A549 treated with RU486 at 1 μM for 4 hours (cell line): ENCODE results near the gene SIRPD. TPM values are rescaled to one million over a fixed set of nuclear protein-coding genes. Genes with fewer than 3 reads are reported as not detected.

Experiments
- total RNA-seq: library from RNA; stranded (reverse); fragments of 200-300 nt; extraction: Qiagen RNA extraction; gene quantifications from 5 replicates; pipeline ENCODE4 v1.2.3, GENCODE V29; 2022; ENCODE audit warnings: low read depth

Gene SIRPD
- total RNA-seq = not detected in 5 replicates

GRCh38 chr20:1557605-1558004 lies at the start of gene SIRPD:
Gene SIRPD, minus strand, starts transcription at chr20:1557705. Its CDS starts 52 bp downstream, at chr20:1557653.

GRCh38 chr20:1491281-1491840 lies 66.1 kb downstream of the SIRPD start, which contains the start of gene SIRPB2:
Gene SIRPB2, minus strand, starts transcription at chr20:1491420. Its CDS starts 61 bp downstream, at chr20:1491359.

Other genes starting within 250 kb of the SIRPD start
- 0.53 to 1.3 TPM (median 1.2 TPM) in 5 replicates for gene SDCBP2, start 228.6 kb downstream of the SIRPD start, total RNA-seq
- 447 to 554 TPM (median 504 TPM) in 5 replicates for gene FKBP1A, start 164.7 kb downstream of the SIRPD start, total RNA-seq
- gene NSFL1C, start 90.9 kb downstream of the SIRPD start, total RNA-seq = 110 to 150 TPM (median 118 TPM) in 5 replicates
- not detected in 5 replicates for gene SIRPB2, start 66.3 kb downstream of the SIRPD start, total RNA-seq
- 0.22 to 0.90 TPM (median 0.68 TPM) in 5 replicates for gene SIRPB1, start 62.3 kb upstream of the SIRPD start, total RNA-seq
- gene SIRPG, start 100.1 kb upstream of the SIRPD start, total RNA-seq = not detected in 5 replicates